Trophoblast cell (in vitro differentiated cells and primary cell): ENCODE measurements around the gene ANO8.
A peak's percentile ranks its signal among the peaks of the same experiment; 100 is the strongest.
"Not testable (repeated sequence)": the region's sequence is repeated elsewhere in the genome, so short reads cannot be mapped to it uniquely, and the experiment has no call there.

Experiments
- DNase-seq, 2 donors: peaks; one replicate each; pipeline ENCODE4 v3.0.0-alpha.2; 2016
- H2AFZ ChIP-seq: 2 replicates; pipeline ENCODE4 v1.6.1; 2013; ENCODE audit warnings: low read length, moderate library complexity, mild to moderate bottlenecking; ENCODE audit not compliant: insufficient read depth, poor library complexity
- H2AK5ac ChIP-seq: 2 replicates; pipeline ENCODE4 v1.6.1; 2013; ENCODE audit warnings: mild to moderate bottlenecking, low read length
- H2BK120ac ChIP-seq: 2 replicates; pipeline ENCODE4 v1.6.1; 2013; ENCODE audit warnings: low read length, mild to moderate bottlenecking, moderate library complexity; ENCODE audit not compliant: insufficient read depth, poor library complexity
- H2BK12ac ChIP-seq: 2 replicates; pipeline ENCODE4 v1.6.1; 2013; ENCODE audit warnings: mild to moderate bottlenecking, low read length, moderate library complexity
- H2BK5ac ChIP-seq: 2 replicates; pipeline ENCODE4 v1.6.1; 2013; ENCODE audit warnings: low read length, low read depth, moderate library complexity, mild to moderate bottlenecking; ENCODE audit not compliant: poor library complexity
- H3K14ac ChIP-seq: 2 replicates; pipeline ENCODE4 v1.6.1; 2013; ENCODE audit warnings: mild to moderate bottlenecking, low read length
- H3K18ac ChIP-seq: 2 replicates; pipeline ENCODE4 v1.6.1; 2013; ENCODE audit warnings: mild to moderate bottlenecking, low read length
- H3K23ac ChIP-seq: 2 replicates; pipeline ENCODE4 v1.6.1; 2013; ENCODE audit warnings: low read length
- H3K27ac ChIP-seq: 2 replicates; pipeline ENCODE4 v1.5.1; 2013; ENCODE audit warnings: low read depth, mild to moderate bottlenecking, inconsistent platforms, low read length, moderate library complexity
- H3K27me3 ChIP-seq: 2 replicates; pipeline ENCODE4 v1.6.1; 2013; ENCODE audit warnings: inconsistent platforms, mild to moderate bottlenecking, low read length, moderate library complexity; ENCODE audit not compliant: insufficient read depth
- H3K36me3 ChIP-seq, 2 experiments: 1 replicate in 1 of 2; 2 replicates in 1 of 2; pipeline ENCODE4 v1.6.1; 2013; ENCODE audit warnings: low read length in 2 of 2, mild to moderate bottlenecking in 2 of 2, moderate library complexity in 1 of 2; ENCODE audit not compliant: insufficient read depth in 2 of 2, control insufficient read depth in 1 of 2
- H3K4ac ChIP-seq: 2 replicates; pipeline ENCODE4 v1.6.1; 2013; ENCODE audit warnings: low read depth, mild to moderate bottlenecking, low read length, moderate library complexity
- H3K4me1 ChIP-seq, 2 experiments: 1 replicate in 1 of 2; 2 replicates in 1 of 2; pipeline ENCODE4 v1.6.1; 2013; ENCODE audit warnings: low read length in 2 of 2, mild to moderate bottlenecking in 2 of 2, moderate library complexity in 1 of 2; ENCODE audit not compliant: insufficient read depth in 2 of 2, control insufficient read depth in 1 of 2
- H3K4me2 ChIP-seq: 2 replicates; pipeline ENCODE4 v1.6.1; 2013; ENCODE audit warnings: inconsistent platforms, mild to moderate bottlenecking, low read length, moderate library complexity
- H3K4me3 ChIP-seq: 2 replicates; pipeline ENCODE4 v1.5.1; 2013; ENCODE audit warnings: mild to moderate bottlenecking, low read depth, low read length, inconsistent platforms
- H3K79me1 ChIP-seq: one replicate; pipeline ENCODE4 v1.6.1; 2013; ENCODE audit warnings: low read length
- H3K79me2 ChIP-seq: 2 replicates; pipeline ENCODE4 v1.6.1; 2013; ENCODE audit warnings: low read length, mild to moderate bottlenecking; ENCODE audit not compliant: control insufficient read depth, insufficient read depth, poor library complexity
- H3K9ac ChIP-seq: 2 replicates; pipeline ENCODE4 v1.6.1; 2013; ENCODE audit warnings: mild to moderate bottlenecking, low read length
- H3K9me3 ChIP-seq: 2 replicates; pipeline ENCODE4 v1.6.1; 2013; ENCODE audit warnings: low read depth, mild to moderate bottlenecking, control low read depth, inconsistent platforms, low read length; ENCODE audit not compliant: insufficient read depth
- H4K12ac ChIP-seq: 2 replicates; pipeline ENCODE4 v1.6.1; 2013; ENCODE audit warnings: low read depth, mild to moderate bottlenecking, low read length, moderate library complexity
- H4K8ac ChIP-seq: 2 replicates; pipeline ENCODE4 v1.6.1; 2013; ENCODE audit warnings: low read depth, mild to moderate bottlenecking, low read length, moderate library complexity
- H4K91ac ChIP-seq: one replicate; pipeline ENCODE4 v1.6.1; 2013; ENCODE audit warnings: low read depth, mild to moderate bottlenecking, low read length, moderate library complexity
- WGBS: extraction: QIAGEN DNeasy Blood & Tissue Kit; methylation state at CpG from one replicate; pipeline ENCODE4 v1.1.7; 2013; ENCODE audit warnings: missing lambda C conversion rate; ENCODE audit not compliant: insufficient read length, insufficient coverage; ENCODE audit errors: extremely low coverage; 5-methylcytosine and 5-hydroxymethylcytosine counted together

Gene ANO8

DNA sequence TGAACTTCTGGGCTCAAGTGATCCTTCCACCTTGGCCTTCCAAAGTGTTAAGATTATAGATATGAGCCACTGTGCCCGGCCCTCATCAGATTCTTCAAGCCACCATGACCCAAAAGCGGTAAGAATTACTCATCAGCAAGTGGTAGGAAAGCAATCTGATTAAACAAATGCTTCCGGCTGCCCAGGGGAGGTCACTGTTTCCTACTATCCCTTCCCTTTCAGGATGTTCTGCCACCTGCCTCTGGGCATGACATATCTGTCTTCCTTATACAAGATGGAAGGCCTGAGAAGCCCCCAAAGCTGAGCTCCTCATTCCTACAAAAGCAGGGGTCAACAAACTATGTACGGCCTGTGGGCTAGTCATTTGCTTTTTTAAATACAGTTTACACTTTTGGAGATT, 38.4 kb downstream of the ANO8 start:
- no peak overlapping the region for H4K8ac ChIP-seq
- WGBS: no CpG with 5 or more reads among the region's 4 CpGs
- peaks cover 12% of the 10 kb centered on the region for H3K79me1 ChIP-seq
- H3K9ac ChIP-seq: no peak overlapping the region
- H4K12ac ChIP-seq: peak overlapping the region; percentile 36
- H3K4me1 ChIP-seq: peaks cover 4 to 12% of the 10 kb centered on the region in 2 experiments
- no peak overlapping the region for H3K4ac ChIP-seq
- DNase-seq: peak; percentile 82 to 87
- no peaks in the 10 kb centered on the region for H3K27me3 ChIP-seq
- H2BK12ac ChIP-seq: peak overlapping the region; percentile 15
- peaks cover 19 to 26% of the 10 kb centered on the region in 2 experiments for H3K36me3 ChIP-seq
- H4K91ac ChIP-seq: peak overlapping the region; percentile 65
- peaks cover 4% of the 10 kb centered on the region for H3K9me3 ChIP-seq
- H3K23ac ChIP-seq: no peak overlapping the region
- H2AK5ac ChIP-seq: no peak overlapping the region
- H3K27ac ChIP-seq: no peak overlapping the region
- H3K4me2 ChIP-seq: no peak overlapping the region
- no peak overlapping the region for H3K18ac ChIP-seq
- H2BK5ac ChIP-seq: peak overlapping the region; percentile 19
- H3K14ac ChIP-seq: no peak overlapping the region
- H2BK120ac ChIP-seq: peak overlapping the region; percentile 54
- no peaks in the 10 kb centered on the region for H3K79me2 ChIP-seq
- no peak overlapping the region for H3K4me3 ChIP-seq
- no peak overlapping the region for H2AFZ ChIP-seq

DNA sequence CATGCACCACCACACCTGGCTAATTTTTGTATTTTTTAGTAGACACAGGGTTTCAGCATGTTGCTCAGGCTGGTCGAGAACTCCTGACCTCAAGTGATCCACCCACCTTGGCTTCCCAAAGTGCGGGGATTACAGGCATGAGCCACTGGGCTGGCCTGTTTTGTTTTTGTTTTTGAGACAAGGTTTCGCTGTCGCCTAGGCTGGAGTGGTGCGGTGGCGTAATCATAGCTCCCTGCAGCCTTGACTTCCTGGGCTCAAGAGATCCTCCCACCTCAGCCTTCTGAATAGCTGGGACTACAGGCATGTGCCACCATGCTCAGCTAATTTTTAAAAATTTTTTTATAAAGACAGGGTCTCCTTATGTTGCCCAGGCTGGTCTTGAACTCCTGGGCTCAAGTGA, 39.1 kb downstream of the ANO8 start:
- H4K8ac ChIP-seq, H3K14ac ChIP-seq: not testable (repeated sequence)
- WGBS: no CpG with 5 or more reads among the region's 6 CpGs

DNA sequence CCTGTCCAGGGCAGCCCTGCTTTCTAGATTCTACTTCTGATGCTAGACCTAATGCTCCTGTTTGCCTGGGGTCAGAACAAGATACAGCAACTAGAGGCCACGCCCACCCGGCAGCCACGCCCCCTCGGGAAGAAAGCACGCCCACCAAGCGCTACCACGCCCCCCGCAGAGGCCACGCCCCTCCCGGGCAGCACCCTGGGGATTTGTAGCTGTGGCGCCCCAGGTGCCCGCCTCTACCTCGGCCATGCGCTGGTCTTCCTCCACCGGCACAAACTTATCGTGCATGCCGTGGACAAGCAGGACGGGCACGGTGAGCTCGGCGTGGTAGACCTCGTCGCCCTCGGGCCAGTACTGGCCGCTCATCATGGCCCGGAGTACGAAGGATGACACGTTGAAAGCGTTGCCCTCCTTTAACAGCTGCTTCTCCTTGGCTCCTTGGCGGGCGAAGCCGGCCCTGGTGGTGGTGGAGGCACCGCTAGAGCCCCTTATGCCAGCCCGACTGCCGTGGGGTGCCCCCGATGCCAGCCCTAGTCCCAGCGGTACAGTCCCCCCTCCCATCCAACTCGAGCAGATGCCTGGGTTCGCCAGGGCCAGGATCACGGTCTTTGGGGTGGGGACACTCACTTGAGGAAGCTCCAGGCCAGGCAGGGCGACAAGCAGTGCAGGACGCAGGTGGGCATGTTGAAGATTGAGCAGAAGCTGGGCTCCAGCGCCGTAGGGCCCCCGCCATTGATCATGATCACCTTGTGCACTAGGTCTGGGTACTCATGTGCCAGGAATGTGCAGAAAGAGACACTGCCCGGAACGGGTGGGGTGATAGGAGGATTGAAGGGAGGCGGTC, 40.4 kb downstream of the ANO8 start:
- Histone ChIP-seq H3K9me3 (peaks cover 4% of the 10 kb centered on the region), H3K79me1 (peaks cover 12% of the 10 kb centered on the region), H3K14ac (no peak overlapping the region), H2BK120ac (no peak overlapping the region), H3K27me3 (no peaks in the 10 kb centered on the region), H2AK5ac (no peak overlapping the region), H3K9ac (no peak overlapping the region), H2BK12ac (peak overlapping the region; percentile 21), H3K27ac (no peak overlapping the region), H2AFZ (no peak overlapping the region), H2BK5ac (no peak overlapping the region), H3K36me3 (peaks cover 9 to 13% of the 10 kb centered on the region in 2 experiments), H4K8ac (no peak overlapping the region), H3K4me1 (peaks cover 4 to 14% of the 10 kb centered on the region in 2 experiments), H3K18ac (peak overlapping the region; percentile 51), H4K12ac (no peak overlapping the region), H3K4ac (no peak overlapping the region), H3K4me2 (no peak overlapping the region), H3K4me3 (no peak overlapping the region), H4K91ac (peak overlapping the region; percentile 7), H3K79me2 (no peaks in the 10 kb centered on the region), H3K23ac (no peak overlapping the region)
- DNase-seq: peak; percentile 79 to 89
- WGBS: no CpG with 5 or more reads among the region's 48 CpGs

More for the DNA sequence above, 39.1 kb downstream of the ANO8 start:
- not testable (repeated sequence) for H2AFZ ChIP-seq, H2AK5ac ChIP-seq, H3K18ac ChIP-seq, H4K12ac ChIP-seq, H3K4ac ChIP-seq, H2BK120ac ChIP-seq, H3K9ac ChIP-seq, H4K91ac ChIP-seq, H2BK12ac ChIP-seq, H3K9me3 ChIP-seq, H2BK5ac ChIP-seq, H3K4me3 ChIP-seq, H3K79me2 ChIP-seq, H3K27ac ChIP-seq, H3K23ac ChIP-seq, H3K4me2 ChIP-seq, H3K27me3 ChIP-seq
- peak; percentile 85 to 91 for DNase-seq
- Histone ChIP-seq H3K4me1 (peaks cover 4 to 12% of the 10 kb centered on the region in 2 experiments), H3K36me3 (peaks cover 12 to 19% of the 10 kb centered on the region in 2 experiments), H3K79me1 (peaks cover 12% of the 10 kb centered on the region)

DNA sequence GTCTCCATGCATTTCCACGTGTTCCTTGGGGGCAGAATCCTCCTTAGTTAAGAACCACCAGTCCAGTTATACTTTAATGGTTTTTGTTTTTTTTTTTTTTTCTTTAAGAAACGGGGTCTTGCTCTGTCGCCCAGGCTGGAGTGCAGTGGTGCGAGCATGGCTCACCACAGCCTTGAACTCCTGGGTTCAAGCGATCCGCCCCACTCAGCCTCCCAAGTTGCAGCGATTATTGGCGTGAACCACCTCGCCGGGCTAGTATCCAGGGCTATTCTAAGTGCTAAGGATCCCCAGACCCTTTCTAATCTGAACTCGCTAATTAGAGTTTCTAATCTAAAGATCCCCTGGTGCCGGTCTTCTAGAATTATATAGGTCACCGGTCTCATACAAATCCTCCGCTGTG, 41.0 kb downstream of the ANO8 start:
- Histone ChIP-seq H4K8ac (no peak overlapping the region), H3K36me3 (peaks cover 9 to 13% of the 10 kb centered on the region in 2 experiments), H3K4ac (no peak overlapping the region), H3K18ac (no peak overlapping the region), H3K14ac (no peak overlapping the region), H3K23ac (no peak overlapping the region), H2BK120ac (no peak overlapping the region), H2AFZ (no peak overlapping the region), H3K4me2 (no peak overlapping the region), H3K9me3 (peaks cover 4% of the 10 kb centered on the region), H3K79me1 (peaks cover 12% of the 10 kb centered on the region), H4K12ac (no peak overlapping the region), H3K27me3 (no peaks in the 10 kb centered on the region), H2AK5ac (no peak overlapping the region), H3K4me1 (peaks cover 4 to 14% of the 10 kb centered on the region in 2 experiments), H2BK5ac (no peak overlapping the region), H3K79me2 (no peaks in the 10 kb centered on the region), H3K9ac (no peak overlapping the region), H3K27ac (no peak overlapping the region), H2BK12ac (no peak overlapping the region), H4K91ac (no peak overlapping the region), H3K4me3 (no peak overlapping the region)
- WGBS: no CpG with 5 or more reads among the region's 14 CpGs
- DNase-seq: no peak
